Neural progenitor cell (in vitro differentiated cells): ENCODE results near the gene CRISPLD2.

ENCODE experiments used
- CTCF ChIP-seq: fragments of 200-600 bp; sonication (generic); IDR thresholded peaks from 2 replicates; pipeline ENCODE4 v1.5.1; 2017; ENCODE audit warnings: antibody characterized with exemption, mild to moderate bottlenecking
- EZH2 ChIP-seq: fragments of 200-600 bp; sonication (generic); IDR thresholded peaks from 2 replicates; pipeline ENCODE4 v1.6.1; 2017; ENCODE audit warnings: antibody characterized with exemption, mild to moderate bottlenecking, moderate library complexity

DNA sequence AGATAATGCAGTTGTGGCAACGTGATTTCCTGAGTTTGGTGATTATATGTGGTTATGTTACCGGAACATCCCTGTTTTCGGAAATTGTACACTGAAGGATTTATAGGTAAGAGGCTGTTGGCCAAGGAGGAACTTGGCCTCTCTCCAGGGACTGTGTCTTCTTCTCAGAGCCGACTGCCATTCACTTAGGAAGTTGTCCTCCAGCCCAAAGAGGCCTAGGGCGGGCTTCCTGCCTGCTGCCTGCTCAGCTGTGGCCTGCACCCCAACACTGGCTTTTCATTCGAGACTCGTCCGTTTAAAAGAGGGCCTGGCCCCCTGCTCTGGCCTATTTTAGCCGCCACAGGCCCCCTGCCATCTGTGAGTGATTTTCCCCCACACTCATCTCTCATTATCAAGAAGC, 127.2 kb downstream of the CRISPLD2 start:
- TF ChIP-seq CTCF (no peak), EZH2 (no peak)
